T-helper 9 cell (primary cell): Measurements from ENCODE around the gene PRKCZ.
A peak's percentile ranks its signal among the peaks of the same experiment; 100 is the strongest.
"Not testable (repeated sequence)": the region's sequence is repeated elsewhere in the genome, so short reads cannot be mapped to it uniquely, and the experiment has no call there.

Experiments used
- DNase-seq: peaks from one replicate; pipeline ENCODE4 v3.0.0-alpha.2; 2020

The PRKCZ gene

GRCh38 chr1:2090216-2090890, 40.1 kb downstream of the PRKCZ start:
- no peak for DNase-seq

- peak; percentile 41 for DNase-seq
Measured at GRCh38 chr1:2091611-2092604, 41.7 kb downstream of the PRKCZ start.

DNA sequence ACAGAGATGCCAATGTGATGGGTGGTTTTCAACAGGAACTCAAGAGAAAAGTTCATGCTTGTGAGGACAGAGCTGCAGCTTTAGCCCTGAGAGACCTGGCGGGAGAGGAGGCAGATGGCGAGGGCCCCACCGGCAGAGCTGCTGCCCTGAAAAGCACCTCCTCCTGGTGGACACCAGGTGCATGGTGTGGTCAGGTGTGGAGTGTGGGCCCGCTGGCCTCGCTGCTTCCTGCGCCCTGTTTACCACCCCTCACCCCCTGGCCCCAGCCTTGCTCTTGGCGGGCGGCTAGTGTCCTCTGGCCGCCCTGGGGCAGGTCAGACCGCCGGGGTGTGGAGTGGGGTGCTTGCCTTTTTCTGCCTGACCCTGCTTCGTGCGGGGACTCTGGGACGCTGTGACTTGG, 42.8 kb downstream of the PRKCZ start:
- no peak for DNase-seq

DNA sequence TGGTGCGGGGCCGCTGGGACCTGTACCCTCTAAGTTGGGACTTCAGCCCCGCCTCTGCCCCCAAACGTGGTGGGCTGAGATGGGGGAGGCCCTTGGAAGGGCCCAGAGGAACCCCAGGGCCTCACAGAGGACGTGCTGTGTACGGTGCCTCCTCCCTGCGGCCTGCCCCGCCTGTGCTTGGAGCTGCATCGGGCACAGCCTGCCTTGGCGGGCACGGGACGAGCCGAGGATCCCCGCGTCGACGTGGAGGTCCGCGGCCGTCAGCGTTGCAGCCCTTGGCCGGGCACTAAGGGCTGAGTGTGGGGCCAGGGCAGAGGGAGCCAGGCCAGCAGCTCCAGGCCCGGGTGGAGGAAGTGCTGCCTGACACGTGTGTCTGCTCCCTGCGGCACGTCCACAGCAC, 43.4 kb downstream of the PRKCZ start:
- DNase-seq = no peak

GRCh38 chr1:2094269-2095158, 44.3 kb downstream of the PRKCZ start:
- not testable (repeated sequence) for DNase-seq

DNA sequence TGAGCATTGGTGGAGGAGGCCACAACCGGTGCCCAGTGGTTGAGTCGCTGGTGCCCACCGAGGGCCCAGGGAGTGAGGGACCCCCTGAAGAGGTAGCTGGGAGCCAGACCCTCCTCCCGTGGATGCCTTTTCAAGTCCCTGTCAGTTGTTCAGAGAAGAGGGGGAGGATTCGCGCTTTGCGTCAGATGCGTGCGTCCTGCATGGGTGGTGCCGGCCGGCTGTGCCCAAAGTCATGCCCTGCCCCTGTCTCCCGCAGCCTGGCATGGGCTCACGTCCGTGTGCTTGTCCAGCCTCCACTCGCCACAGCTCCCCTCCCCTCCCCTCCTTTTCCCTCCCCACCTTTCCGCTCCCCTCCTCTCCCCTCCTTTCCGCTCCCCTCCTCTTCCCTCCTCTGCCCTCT, 45.2 kb downstream of the PRKCZ start:
- no peak for DNase-seq

- no peak for DNase-seq
Measured at GRCh38 chr1:2095981-2096736, 45.9 kb downstream of the PRKCZ start.

- DNase-seq = no peak
Measured at GRCh38 chr1:2097386-2098300, 47.4 kb downstream of the PRKCZ start.

DNA sequence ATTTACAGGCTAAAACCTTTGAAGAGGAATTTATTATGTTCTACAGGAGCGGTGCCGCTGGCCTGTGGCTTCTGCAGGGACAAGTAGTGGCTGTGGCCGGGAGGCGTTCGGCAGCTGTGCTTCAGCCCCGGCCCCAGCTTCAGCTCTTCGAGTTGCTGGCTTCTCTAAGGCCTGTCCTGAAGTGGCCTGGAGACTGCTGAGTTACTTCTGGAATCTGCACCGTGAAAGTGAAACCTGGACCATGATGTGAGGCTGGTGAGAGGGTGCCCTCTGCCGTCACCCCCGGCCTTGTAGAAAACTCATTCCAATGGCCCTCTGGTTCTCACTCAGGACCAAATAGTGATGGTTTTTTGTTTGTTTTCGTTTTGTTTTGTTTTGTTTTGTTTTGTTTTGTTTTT, 48.1 kb downstream of the PRKCZ start:
- DNase-seq = no peak

DNA sequence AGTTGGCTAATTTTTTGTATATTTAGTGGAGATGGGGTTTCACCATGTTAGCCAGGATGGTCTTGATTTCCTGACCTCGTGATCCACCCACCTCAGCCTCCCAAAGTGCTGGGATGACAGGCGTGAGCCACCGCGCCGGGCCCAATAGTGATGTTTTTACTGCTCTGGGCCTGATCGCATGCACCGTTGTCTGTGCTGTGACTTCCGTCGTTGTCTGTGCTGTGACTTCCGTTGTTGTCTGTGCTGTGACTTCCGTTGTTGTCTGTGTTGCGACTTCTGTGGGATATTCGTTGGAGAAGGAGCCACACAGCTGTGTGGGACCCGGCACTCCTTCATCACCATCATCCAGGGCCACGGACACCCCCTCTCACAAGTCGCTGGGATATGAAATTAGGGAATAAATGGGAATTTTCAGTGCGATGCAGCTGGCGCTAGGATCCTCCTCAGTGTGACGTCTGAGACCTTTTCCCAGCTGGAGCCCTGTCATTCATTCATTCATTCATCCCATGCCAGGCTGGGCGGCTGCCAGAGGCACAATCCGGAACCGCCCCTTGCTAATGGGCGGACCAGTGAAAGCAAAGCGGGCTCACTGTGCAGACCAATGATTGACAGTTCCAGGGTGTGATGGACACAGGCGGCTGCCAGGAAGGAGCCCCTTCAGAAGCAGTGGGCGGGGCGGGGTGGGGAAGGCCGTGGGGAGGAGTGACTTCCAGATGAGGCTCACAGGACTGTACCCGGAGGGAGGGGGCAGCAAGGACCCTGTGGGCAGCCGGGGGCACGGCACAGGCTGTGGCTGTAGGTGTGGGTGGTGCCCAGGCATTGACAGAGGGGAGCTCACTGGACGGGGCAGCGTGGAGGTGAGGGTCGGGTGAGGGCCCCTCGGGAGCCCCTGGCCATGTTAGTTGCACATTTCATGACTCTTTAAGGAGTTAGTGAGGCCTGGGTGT, 48.9 kb downstream of the PRKCZ start:
- no peak for DNase-seq

GRCh38 chr1:2099886-2100779, 49.9 kb downstream of the PRKCZ start:
- no peak for DNase-seq

DNA sequence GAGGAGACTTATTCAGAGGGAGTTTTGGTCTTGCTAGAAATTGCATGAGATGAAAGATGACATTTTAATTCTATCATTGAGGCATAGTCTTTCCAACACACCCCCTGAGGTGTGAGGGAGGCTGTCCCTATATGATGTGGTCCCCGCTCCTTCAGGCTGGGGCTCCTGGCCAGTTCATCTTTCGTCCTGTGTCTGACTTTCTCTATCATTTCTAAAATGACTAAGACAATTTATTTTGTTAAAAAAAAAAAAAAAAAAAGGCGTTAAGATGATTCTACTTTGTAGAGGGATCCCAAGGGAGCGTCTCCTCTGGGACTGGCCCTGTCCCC, 50.5 kb downstream of the PRKCZ start:
- DNase-seq = no peak

DNA sequence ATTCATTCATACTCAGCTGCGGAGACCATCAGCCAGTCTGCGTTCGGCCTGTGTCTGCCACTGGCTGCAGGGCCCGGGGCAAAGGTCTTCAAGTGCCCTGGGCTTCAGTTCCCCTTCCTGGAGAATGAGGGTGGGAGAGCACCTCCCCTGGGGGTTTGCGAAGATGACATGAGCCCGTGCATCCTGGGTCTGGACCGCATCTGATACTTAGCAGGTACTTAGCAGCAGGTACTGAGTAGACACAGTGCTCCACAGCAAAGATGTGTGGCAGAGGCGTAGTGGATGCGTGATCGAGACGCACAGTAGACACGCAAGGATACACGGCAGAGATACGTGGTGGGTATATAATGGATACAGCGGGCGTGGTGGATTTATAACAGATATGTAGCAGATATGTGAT, 51.3 kb downstream of the PRKCZ start:
- DNase-seq = no peak

GRCh38 chr1:2101946-2102345, 51.7 kb downstream of the PRKCZ start:
- DNase-seq = no peak

DNA sequence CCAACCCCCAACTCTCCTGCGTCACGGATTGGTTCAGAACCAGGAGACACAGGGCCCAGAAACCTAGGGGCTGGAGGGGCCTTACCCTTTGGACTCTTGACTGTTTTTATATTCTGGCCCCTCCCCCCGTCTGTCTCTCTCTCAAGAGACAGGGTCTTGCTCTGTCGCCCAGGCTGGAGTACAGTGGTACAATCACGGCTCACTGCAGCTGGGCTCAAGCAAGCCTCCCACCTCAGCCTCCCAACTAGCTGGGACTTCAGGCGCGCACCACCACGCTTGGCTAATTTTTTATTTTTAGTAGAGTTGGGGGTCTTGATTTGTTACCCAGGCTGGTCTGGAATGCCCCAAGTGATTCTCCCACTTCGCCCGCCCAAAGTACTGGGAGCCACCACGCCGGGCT, 52.5 kb downstream of the PRKCZ start:
- DNase-seq = no peak

GRCh38 chr1:2103266-2103900, 53.2 kb downstream of the PRKCZ start:
- no peak for DNase-seq

- DNase-seq = no peak
Measured at GRCh38 chr1:2103901-2104590, 53.8 kb downstream of the PRKCZ start.
